GM23338 (cell line): ENCODE results near the gene ASCL5.

Experiments used
- CREB1 ChIP-seq: fragments of 250-450 bp; sonication (Bioruptor Pico); IDR thresholded peaks from 2 replicates; pipeline ENCODE4 v1.5.0; 2020; ENCODE audit warnings: low read depth, mild to moderate bottlenecking, moderate library complexity
- CTCF ChIP-seq, 2 experiments: fragments of 200-600 bp in 1 of 2; sonication (generic) in 1 of 2; conservative IDR thresholded peaks; 2 replicates each; pipeline versions ENCODE4 v1.5.1 to v1.6.1; 2016 to 2017; ENCODE audit warnings: antibody characterized with exemption in 2 of 2, low read depth in 2 of 2, mild to moderate bottlenecking in 2 of 2, moderate library complexity in 1 of 2
- ETS1 ChIP-seq: IDR thresholded peaks from 2 replicates; pipeline ENCODE4 v1.6.1; 2016; ENCODE audit warnings: antibody characterized with exemption
- EZH2 ChIP-seq: fragments of 200-600 bp; sonication (generic); IDR thresholded peaks from one replicate; pipeline ENCODE4 v1.8.0; 2017; ENCODE audit warnings: antibody characterized with exemption, mild to moderate bottlenecking, low read depth; ENCODE audit not compliant: unreplicated experiment
- EZH2phosphoT487 ChIP-seq: fragments of 200-600 bp; sonication (generic); IDR thresholded peaks from one replicate; pipeline ENCODE4 v1.8.1; 2018; ENCODE audit warnings: antibody characterized with exemption; ENCODE audit not compliant: unreplicated experiment
- JUNB ChIP-seq: IDR thresholded peaks from one replicate; pipeline ENCODE4 v1.6.1; 2016; ENCODE audit warnings: antibody characterized with exemption; ENCODE audit not compliant: unreplicated experiment
- POLR2AphosphoS5 ChIP-seq: IDR thresholded peaks from 2 replicates; pipeline ENCODE4 v1.6.1; 2016; ENCODE audit warnings: antibody characterized with exemption, low read depth
- REST ChIP-seq: IDR thresholded peaks from one replicate; pipeline ENCODE4 v1.6.1; 2018; ENCODE audit warnings: antibody characterized with exemption; ENCODE audit not compliant: unreplicated experiment
- STAT1 ChIP-seq: IDR thresholded peaks from one replicate; pipeline ENCODE4 v1.6.1; 2016; ENCODE audit warnings: antibody characterized with exemption; ENCODE audit not compliant: unreplicated experiment
- ZNF114 ChIP-seq: fragments of 250-450 bp; sonication (Bioruptor Pico); IDR thresholded peaks from 2 replicates; pipeline ENCODE4 v1.5.0; 2020; ENCODE audit warnings: mild to moderate bottlenecking, moderate library complexity
- ZNF331 ChIP-seq: fragments of 250-450 bp; sonication (Bioruptor Pico); IDR thresholded peaks from 2 replicates; pipeline ENCODE4 v1.5.0; 2020; ENCODE audit warnings: low read depth, mild to moderate bottlenecking, moderate library complexity
- ZNF462 ChIP-seq: fragments of 250-450 bp; sonication (Bioruptor Pico); IDR thresholded peaks from 2 replicates; pipeline ENCODE4 v1.5.0; 2020; ENCODE audit warnings: mild to moderate bottlenecking, moderate library complexity

- TF ChIP-seq EZH2 (no peak), CTCF (conservative IDR thresholded peaks at IDR 0.05; ENCODE audit: low read depth in 2 of 2) (no peak), JUNB (no peak), POLR2AphosphoS5 (no peak), ZNF462 (CRISPR knock-in tag) (no peak), STAT1 (no peak), CREB1 (CRISPR knock-in tag) (no peak), EZH2phosphoT487 (no peak), ZNF114 (CRISPR knock-in tag) (no peak), REST (no peak), ETS1 (no peak), ZNF331 (CRISPR knock-in tag) (no peak)
Measured at GRCh38 chr1:201093561-201093960, 33.4 kb downstream of the ASCL5 start.
